GM12872 (cell line): Measurements from ENCODE around the gene MEI4.

Experiments
- TF ChIP-seq, protein P1 (sequence below): IDR thresholded peaks from 3 replicates; pipeline ENCODE4 v1.5.1; 2011; ENCODE audit warnings: low read depth, mild to moderate bottlenecking, low read length, moderate library complexity; ENCODE audit not compliant: insufficient read depth

Gene MEI4

DNA sequence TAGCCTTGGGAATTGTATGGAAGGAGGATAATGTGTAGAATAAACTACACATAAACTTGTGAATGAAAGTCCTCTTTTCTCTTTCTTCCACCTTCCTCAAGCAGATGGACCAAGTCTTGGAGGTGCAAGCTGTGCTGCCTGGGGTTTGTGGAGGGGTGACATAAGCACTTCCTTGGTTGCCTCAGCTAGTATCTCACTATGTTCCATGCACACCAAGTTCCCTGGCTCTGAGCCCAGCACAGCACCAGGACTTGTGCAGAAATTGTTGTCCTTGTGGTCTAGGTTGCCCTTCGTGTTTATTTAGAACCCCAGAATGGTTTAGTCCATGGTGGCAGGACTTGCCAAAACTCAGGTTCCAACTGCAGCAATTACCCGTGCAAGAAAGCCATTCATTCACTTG lies 110.3 kb downstream of the MEI4 start:
- TF ChIP-seq, protein P1, sequence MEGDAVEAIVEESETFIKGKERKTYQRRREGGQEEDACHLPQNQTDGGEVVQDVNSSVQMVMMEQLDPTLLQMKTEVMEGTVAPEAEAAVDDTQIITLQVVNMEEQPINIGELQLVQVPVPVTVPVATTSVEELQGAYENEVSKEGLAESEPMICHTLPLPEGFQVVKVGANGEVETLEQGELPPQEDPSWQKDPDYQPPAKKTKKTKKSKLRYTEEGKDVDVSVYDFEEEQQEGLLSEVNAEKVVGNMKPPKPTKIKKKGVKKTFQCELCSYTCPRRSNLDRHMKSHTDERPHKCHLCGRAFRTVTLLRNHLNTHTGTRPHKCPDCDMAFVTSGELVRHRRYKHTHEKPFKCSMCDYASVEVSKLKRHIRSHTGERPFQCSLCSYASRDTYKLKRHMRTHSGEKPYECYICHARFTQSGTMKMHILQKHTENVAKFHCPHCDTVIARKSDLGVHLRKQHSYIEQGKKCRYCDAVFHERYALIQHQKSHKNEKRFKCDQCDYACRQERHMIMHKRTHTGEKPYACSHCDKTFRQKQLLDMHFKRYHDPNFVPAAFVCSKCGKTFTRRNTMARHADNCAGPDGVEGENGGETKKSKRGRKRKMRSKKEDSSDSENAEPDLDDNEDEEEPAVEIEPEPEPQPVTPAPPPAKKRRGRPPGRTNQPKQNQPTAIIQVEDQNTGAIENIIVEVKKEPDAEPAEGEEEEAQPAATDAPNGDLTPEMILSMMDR, result no peak

DNA sequence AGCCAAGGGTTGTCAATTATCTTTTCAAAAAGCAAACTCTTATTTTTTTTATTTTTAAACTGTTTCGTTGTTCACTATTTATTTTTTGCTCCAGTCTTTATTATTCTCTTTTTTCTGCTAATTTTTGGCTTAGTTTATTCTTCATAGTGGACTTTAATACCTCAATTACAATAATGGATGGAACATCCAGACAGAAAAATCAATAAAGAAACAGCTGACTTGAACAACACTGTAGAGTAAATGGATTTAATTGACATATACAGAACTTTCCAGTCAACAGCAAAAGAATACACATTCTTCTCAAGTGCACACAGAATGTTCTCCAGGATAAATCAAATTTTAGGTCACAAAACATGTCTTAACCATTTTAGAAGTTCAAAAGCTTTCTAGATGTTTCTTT lies 111.5 kb downstream of the MEI4 start:
- TF ChIP-seq, protein P1, result no peak

DNA sequence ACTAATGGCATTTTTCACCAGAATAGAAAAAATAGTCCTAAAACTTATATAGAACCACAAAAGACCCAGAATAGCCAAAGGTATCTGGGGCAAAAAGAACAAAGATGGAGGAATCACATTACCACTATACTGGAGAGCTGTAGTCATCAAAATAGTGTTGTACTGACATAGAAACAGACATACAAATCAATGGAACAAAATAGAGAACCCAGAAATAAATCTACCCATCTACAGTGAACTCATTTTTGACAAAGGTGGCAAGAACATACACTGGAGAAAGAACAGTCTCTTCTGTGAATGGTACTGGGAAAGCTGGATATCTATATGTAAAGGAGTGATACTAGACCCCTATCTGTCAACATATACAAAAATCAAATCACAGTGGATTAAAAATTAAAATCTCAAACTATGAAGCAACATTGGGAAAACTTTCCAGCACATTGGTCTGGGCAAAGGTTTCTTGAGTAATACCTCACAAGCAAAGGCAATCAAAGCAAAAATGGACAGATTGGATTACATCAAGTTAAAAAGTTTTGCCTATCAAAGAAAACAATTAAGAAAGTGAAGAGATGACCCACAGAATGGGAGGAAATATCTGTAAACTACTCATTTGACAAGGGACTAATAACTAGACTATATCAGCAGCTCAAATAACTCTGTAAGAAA lies 120.5 kb downstream of the MEI4 start:
- TF ChIP-seq, protein P1, result no peak

DNA sequence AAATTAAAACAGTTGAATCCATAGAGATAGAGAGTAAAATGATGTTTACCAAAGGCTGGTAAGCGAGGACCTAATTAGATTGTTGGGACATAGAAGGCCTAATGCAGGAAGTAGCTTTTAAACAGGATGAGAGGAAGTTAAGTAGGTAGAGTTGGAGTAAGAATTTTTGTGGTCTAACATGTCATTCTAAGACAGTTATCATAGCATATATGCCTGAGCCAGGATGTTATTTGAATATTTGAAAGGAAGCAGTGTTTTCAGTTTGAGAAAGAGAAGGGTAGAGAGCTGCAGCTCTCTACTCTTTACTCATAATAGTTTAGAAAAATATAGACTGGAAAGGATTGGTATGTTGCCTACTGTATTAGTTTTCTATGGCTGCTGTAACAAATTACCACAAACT lies 121.6 kb downstream of the MEI4 start:
- TF ChIP-seq, protein P1, result no peak

DNA sequence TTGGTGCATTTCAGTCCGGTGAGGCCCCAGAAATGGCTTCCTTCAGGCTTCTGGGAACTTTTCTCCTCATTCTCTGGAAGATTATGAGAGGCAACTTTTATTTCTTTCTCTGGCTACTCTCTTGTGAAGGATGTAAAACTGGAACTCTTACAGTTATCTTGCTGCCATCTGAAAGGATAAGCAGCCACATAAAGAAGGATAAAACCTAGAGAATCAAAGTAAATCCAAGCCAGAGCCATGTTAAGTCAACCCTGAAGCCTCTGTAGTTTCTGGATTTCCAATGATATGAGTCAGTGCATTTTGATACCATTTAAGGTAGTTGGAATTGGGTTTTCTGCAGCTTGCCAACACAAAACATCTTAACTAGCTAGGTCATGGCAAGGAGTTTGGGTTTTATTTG lies 123.6 kb downstream of the MEI4 start:
- TF ChIP-seq, protein P1, result no peak

DNA sequence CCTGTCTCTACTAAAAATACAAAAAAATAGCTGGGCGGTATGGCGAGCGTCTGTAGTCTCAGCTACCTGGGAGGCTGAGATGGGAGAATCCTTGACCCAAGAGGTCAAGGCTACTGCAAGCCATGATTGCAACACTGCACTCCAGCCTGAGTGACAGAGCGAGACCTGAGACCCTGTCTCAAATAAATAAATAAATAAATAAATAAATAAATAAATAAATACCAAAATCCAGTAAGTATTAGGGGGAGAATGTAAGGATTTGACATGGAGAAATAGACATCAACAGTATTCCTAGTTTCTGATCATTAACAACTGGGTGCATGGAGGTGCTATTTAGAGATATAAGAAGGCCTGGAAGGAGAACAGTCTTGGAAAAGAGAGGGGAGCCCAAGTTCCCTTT lies 125.7 kb downstream of the MEI4 start:
- TF ChIP-seq, protein P1, result no peak

DNA sequence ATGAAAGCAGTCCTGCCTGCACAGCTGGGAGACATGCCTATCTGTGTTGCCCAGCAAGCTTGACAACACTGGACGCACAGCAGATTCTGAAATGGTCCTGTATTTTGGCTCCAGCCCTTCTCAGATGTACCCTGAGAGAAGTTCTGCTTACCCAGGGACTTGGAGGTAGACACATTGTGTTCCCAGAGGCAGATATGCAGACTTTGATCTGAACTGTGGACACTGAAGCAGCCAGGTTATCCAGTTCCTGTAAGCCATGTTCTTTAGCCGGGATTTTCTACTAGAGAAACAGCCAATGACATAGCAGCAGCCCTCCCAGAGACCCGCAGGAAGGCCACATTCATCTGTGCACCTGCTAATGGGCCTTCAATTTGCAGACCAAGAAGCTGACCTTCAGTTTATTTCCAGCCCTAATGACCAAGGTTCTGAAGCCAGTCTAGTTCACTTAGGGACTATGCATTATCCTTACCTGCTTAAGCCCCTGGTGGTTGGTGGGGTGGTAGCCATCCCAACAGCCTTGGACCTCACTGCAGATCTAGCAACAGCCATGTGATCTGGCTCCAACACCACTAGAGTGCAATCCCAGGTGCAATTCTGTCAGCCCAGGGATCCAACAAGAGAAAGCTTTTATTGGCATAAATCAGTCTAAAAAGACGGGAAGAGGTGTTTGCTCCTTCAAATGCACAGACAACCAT lies 134.2 kb downstream of the MEI4 start:
- TF ChIP-seq, protein P1, result no peak
